HG02642 (cell line): Measurements from ENCODE around the gene CBR1.

Source experiments
- ATAC-seq: cut with Tn5 transposase; IDR thresholded peaks from one replicate; pipeline ENCODE4 v1.9.1; 2021; ENCODE audit warnings: mild to moderate bottlenecking; ENCODE audit not compliant: unreplicated experiment, poor library complexity

CBR1 gene

DNA sequence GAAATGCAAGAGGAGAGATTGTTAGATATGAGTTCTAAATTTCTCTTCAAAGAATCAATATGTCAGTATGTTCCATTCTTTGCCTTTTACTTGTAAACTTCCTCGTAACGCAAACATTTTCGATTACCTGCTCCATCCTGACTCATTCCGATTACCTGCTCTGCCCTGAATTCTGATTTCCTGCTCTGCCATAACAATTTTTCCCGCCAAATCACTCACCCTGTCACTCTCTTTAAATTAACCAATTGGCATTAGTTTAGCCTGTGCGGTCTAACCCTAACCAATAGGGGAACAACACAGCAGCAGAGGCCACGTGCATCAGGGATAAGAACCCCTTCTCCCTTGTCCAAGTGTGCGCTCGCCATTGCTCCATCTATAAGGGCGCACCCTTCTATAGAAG is 40.0 kb downstream of the CBR1 start:
- ATAC-seq, result no peak

DNA sequence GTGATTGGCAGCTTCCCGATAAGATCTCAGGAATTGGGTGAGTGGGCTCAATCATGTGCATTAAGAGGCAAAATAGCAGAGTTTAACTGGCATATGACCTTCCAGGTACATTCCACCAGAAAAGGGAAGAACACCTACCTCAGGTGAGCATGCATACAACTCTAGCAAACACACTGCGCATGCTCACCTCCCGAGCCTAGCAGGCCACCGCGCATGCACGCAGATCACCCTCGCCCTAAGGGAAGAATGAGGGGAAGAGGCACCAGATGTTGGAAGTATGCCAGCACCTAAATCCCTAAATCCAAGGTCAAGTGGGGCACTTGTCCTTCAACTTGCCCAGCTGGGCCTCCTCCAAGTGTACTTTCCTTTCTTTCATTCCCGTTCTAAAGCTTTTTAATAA is 41.4 kb downstream of the CBR1 start:
- no peak for ATAC-seq

DNA sequence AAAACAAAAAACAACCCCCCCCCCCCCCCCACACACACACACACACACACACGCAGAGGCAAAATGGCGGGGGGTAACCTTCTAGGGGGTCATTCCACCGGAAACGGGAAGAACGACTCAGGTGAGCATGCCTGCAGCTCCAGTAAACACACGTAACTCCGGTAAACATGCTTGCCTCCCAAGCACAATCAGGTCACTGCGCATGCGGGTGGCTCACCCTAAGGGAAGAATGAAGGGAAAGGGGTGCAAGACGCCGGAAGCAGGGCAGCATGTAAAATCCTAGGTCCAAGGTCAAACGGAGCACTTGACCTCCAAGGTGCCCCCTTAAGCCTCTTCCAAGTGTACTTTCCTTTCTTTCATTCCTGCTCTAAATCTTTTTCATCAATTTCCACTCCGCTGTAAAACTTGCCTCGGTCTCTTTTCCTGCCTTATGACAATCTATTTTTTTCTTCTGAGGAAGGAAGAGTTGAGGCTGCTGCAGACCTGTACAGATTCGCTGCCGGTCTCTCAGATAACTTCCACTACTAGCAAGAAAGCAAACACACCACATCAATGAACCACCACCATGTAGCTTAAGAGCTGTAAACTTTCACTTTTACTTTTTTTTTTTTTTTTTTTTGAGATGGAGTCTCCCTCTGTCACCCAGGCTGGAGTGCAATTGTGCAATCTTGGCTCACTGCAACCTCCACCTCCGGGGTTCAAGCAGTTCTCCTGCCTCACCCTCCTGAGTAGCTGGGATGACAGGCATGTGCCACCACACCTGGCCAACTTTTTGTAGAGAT is 44.0 kb downstream of the CBR1 start:
- ATAC-seq, result no peak

DNA sequence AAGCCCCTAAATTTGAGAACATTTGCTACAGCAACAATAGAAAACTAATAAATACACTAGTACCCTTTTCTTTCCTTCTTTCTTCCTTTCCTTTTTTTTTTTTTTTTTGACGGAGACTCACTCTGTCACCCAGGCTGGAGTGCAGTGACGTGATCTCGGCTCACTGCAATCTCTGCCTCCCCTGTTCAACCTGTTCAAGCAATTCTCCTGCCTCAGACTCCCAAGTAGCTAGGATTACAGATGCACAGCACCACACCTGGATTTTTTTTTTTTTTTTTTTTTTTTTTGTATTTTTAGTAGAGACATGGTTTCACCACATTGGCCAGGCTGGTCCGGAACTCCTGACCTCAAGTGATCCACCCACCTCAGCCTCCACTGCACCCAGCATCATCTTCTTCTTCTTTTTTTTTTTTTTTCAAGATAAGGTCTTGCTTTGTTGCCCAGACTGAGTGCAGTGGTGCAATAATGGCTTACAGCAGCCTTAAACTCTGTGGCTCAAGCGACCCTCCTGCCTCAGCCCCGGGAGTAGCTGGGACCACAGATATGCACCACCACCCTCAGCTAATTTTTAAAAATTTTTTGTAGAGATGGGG is 45.4 kb downstream of the CBR1 start:
- ATAC-seq, result no peak

DNA sequence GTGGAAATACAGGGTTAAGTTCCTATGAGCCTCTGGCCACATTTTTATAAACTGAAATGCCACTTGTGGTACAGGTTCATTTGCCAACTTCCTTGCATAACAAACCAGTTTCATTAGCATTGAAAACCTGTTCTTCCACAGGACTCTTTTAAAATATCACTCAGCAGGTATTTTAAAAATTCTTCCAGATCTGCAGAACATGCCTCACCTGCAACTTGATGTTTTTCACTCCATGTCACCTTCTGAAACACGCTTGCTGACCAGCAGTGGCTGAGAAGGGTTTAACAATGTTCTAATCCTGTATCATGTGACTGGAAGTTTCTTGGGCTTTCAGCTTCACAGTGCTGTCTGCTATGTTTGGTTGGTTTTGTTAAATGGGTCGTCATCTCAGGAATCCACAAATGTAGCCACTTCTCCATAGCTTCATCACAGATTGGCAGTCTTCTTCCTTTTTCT is 47.5 kb downstream of the CBR1 start:
- no peak for ATAC-seq

DNA sequence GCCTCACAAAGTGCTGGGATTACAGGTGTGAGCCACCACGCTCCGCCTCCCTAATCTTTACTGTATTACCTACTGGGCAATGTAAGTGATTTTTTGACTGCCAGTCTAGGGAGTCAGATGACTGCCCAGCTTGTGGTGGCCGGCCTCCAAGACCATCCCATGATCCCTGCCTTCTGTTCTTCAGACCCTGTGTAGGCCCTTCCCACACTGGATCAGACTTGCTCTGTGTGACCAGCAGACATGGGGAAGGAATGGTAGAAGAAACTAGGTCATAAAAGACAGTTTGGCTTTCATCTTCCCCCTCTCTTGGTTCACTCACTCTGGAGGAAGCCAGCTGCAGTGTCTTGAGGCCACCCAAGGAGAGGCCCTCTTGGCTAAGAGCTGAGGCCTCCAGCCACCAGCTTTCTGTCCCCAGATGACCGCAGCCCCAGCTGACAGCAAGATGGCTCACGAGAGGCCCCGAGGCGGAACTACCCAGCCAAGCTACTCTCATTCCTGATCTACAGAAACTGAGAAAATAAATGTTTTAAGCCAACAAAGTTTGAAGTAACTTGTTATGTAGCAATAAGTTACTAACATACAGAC is 50.6 kb downstream of the CBR1 start:
- ATAC-seq, result no peak
